Astrocyte of the cerebellum (primary cell): ENCODE results near the gene TWSG1.
"Not testable (repeated sequence)": the region's sequence is repeated elsewhere in the genome, so short reads cannot be mapped to it uniquely, and the experiment has no call there.

ENCODE experiments used
- DNase-seq: peaks from one replicate; pipeline ENCODE4 v3.0.0-alpha.2; 2011; ENCODE audit warnings: low read depth
- H3K4me3 ChIP-seq: 2 replicates; pipeline ENCODE4 v1.5.1; 2011; ENCODE audit warnings: mild to moderate bottlenecking, low read depth, low read length, moderate library complexity
- in situ Hi-C: cut with HindIII; loops from 2 replicates; pipeline ENCODE4 v1.10.0; 2017; ENCODE audit warnings: low sequenced_read_pairs
- TF ChIP-seq, protein P1 (sequence below): IDR thresholded peaks from 2 replicates; pipeline ENCODE4 v1.5.1; 2012; ENCODE audit warnings: low read length, low read depth, moderate library complexity, mild to moderate bottlenecking; ENCODE audit errors: missing control alignments

TWSG1 gene

DNA sequence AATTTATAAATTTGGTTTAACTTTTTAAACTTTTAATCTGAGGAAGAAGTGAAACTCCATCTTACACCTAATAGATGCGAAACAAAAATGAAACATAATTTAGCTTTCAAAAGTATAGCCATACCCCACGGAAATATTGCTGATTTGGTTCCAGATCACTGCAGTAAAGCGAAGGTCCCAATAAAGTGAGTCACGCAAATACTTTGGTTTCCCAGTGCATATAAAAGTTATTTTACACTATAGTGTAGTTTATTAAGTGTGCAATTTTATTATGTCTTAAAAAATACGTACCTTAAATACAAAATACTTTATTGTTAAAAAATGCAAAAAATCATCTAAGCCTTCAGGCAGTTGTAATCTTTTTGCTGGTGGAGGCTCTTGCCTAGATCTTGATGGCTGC is 55.1 kb downstream of the TWSG1 start:
- H3K4me3 ChIP-seq: no peak overlapping the region
- TF ChIP-seq, protein P1, sequence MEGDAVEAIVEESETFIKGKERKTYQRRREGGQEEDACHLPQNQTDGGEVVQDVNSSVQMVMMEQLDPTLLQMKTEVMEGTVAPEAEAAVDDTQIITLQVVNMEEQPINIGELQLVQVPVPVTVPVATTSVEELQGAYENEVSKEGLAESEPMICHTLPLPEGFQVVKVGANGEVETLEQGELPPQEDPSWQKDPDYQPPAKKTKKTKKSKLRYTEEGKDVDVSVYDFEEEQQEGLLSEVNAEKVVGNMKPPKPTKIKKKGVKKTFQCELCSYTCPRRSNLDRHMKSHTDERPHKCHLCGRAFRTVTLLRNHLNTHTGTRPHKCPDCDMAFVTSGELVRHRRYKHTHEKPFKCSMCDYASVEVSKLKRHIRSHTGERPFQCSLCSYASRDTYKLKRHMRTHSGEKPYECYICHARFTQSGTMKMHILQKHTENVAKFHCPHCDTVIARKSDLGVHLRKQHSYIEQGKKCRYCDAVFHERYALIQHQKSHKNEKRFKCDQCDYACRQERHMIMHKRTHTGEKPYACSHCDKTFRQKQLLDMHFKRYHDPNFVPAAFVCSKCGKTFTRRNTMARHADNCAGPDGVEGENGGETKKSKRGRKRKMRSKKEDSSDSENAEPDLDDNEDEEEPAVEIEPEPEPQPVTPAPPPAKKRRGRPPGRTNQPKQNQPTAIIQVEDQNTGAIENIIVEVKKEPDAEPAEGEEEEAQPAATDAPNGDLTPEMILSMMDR: no peak
- no peak for DNase-seq
- in situ Hi-C loops: loop anchor here (5.0 kb wide), 1 partner anchor 88 kb away; the partner anchor contains the start of gene RALBP1

DNA sequence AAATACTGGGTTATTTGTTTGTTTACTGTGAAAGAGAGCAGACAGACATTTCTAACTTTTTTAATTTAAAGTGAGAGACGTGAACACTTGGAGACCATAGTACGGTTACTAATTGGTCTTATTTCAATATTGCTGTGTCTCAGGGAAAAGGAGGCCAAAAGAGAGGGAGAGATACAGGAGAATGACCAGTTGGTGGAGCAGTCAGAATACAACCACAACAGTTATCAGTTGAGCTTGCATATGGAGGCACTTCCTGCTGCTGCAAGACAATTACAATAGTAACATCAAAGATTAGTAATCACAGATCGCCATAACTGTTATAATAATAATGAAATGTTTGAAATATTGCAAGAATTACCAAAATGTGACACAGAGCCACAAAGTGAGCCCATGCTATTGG is 58.2 kb downstream of the TWSG1 start:
- no peak for DNase-seq
- in situ Hi-C loops: loop anchor here (5.0 kb wide), 1 partner anchor 85 kb away; the partner anchor contains the start of gene RALBP1
- TF ChIP-seq, protein P1: no peak
- no peak overlapping the region for H3K4me3 ChIP-seq

- H3K4me3 ChIP-seq: no peak overlapping the region
- no peak for DNase-seq
- in situ Hi-C loops: loop anchor here (5.0 kb wide), 1 partner anchor 83 kb away; the partner anchor contains the start of gene RALBP1
- TF ChIP-seq, protein P1: no peak
These were observed 59.5 kb downstream of the TWSG1 start for GRCh38 chr18:9394046-9394445.

DNA sequence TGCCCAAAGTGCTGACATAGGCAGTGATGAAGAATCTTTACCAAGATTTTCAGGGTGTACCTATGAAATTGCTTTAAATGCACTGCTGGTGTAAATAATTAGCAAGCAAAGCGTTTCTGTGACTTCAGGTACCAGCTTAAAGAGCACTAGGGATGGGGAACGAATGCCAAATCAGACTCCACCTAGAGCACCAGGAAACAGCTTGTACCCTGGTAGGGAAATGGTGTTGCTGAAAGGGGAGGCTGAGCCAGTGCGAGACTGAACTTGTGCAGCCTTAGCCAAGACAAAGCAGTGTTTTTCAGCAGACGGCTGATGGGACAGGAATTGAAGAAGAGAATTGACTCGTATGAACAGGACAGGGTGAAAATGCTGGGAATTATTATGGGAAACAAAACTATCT is 65.6 kb downstream of the TWSG1 start:
- no peak overlapping the region for H3K4me3 ChIP-seq
- in situ Hi-C loops: no loop called here
- TF ChIP-seq, protein P1: no peak
- DNase-seq: no peak

- H3K4me3 ChIP-seq: no peak overlapping the region
- TF ChIP-seq, protein P1: no peak
- in situ Hi-C loops: no loop called here
- no peak for DNase-seq
These were observed 66.6 kb downstream of the TWSG1 start for GRCh38 chr18:9401176-9401575.

DNA sequence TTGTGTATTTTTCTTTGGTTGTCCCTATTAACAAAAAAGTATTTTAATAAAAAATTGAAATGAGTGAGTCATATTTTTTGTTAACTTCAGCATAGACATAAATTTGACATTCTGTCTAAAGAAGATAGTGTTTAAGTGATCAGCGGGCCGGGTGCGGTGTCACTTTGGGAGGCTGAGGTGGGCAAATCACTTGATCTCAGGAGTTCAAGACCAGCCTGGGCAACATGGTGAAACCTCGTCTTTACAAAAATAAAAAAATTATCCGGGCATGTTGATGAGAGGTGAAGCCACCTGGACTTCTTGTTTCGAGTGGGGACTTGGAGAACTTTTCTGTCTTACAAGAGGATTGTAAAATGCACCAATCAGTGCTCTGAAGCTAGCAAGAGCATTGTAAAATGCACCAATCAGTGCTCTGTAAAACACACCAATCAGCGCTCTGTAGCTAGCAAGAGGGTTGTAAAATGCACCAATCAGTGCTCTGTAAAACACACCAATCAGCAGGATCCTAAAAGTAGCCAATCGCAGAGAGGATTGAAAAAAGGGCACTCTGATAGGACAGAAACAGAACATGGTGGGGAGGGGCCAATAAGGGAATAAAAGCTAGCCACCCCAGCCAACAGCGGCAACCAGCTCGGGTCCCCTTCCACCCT is 67.9 kb downstream of the TWSG1 start:
- H3K4me3 ChIP-seq, in situ Hi-C loops, DNase-seq: not testable (repeated sequence)

DNA sequence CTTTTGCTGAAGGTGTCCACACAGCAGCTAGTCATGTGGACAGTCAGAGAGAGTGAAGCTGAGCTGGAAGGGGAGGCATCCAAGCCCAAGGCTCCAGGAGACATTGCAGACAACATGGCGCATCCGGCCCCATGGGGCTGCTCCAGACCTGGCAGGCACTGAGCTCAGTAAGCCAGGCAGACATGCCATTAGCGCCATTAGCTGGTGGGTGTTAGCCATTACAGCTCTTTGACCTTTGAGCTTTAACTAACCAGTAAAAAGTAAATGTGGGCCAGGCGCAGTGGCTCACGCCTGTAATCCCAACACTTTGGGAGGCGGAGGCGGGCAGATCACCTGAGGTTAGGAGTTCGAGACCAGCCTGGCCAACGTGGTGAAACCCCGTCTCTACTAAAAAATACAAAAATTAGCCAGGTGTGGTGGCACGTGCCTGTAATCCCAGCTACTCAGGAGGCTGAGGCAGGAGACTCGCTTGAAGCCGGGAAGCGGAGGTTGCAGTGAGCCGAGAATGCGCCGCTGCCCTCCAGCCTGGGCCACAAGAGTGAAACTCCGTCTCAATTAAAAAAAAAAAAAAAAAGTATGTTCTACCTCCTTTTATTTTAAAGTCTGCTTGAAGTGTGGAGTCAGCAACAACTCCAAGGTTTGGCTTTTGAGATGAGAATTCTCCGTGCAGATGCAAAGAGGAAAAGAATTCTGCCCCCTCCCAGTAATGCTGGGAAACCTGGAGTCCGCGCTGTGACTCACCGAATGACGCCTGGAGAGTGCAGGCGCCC is 69.4 kb downstream of the TWSG1 start:
- in situ Hi-C loops: no loop called here
- DNase-seq: no peak
- H3K4me3 ChIP-seq: no peak overlapping the region
- TF ChIP-seq, protein P1: no peak
